Sigmoid colon (tissue), 7 donors: Measurements from ENCODE around the gene MYO15A. TPM values are rescaled to one million over a fixed set of nuclear protein-coding genes. Genes with fewer than 3 reads are reported as not detected.

Experiments used
- DNase-seq: peaks from one replicate; pipeline ENCODE4 v3.0.0-alpha.2; 2019
- H3K27ac ChIP-seq, 4 donors: fragments of 200-600 bp; sonication (generic); one replicate each; pipeline ENCODE4 v1.5.1; 2016 to 2019; ENCODE audit warnings: mild to moderate bottlenecking in 1 of 4
- H3K27me3 ChIP-seq, 3 donors: fragments of 200-600 bp; sonication (generic); one replicate each; pipeline ENCODE4 v1.5.1; 2019; ENCODE audit warnings: mild to moderate bottlenecking in 1 of 3
- H3K36me3 ChIP-seq, 4 donors: fragments of 200-600 bp; sonication (generic); one replicate each; pipeline ENCODE4 v1.5.1; 2016 to 2019
- H3K4me1 ChIP-seq, 4 donors: fragments of 200-600 bp; sonication (generic); one replicate each; pipeline ENCODE4 v1.5.1; 2017 to 2019
- H3K4me3 ChIP-seq, 4 donors: fragments of 200-600 bp; sonication (generic); one replicate each; pipeline ENCODE4 v1.5.1; 2017 to 2019; ENCODE audit warnings: mild to moderate bottlenecking in 2 of 4, moderate library complexity in 1 of 4
- H3K9me3 ChIP-seq, 4 donors: fragments of 200-600 bp in 3 of 4; sonication (generic) in 3 of 4; one replicate each; pipeline versions ENCODE4 v1.5.1 to v1.6.1; 2013 to 2019
- EP300 ChIP-seq, 4 donors: sonication (generic); formaldehyde crosslinking; IDR thresholded peaks; one replicate each; pipeline ENCODE4 v1.6.1; 2017; ENCODE audit warnings: antibody characterized with exemption in 4 of 4
- POLR2A ChIP-seq, 2 donors: fragments of 450-650 bp; IDR thresholded peaks; one replicate each; pipeline ENCODE4 v1.6.1; 2016; ENCODE audit warnings: antibody characterized with exemption in 2 of 2, mild to moderate bottlenecking in 2 of 2, moderate library complexity in 2 of 2
- POLR2AphosphoS5 ChIP-seq, 4 donors: sonication (generic); formaldehyde crosslinking; IDR thresholded peaks; one replicate each; pipeline ENCODE4 v1.6.1; 2017; ENCODE audit warnings: antibody characterized with exemption in 4 of 4
- WGBS, 2 donors: extraction: QIAGEN DNeasy Blood & Tissue Kit; methylation state at CpG; one replicate each; pipeline ENCODE4 v1.1.7; 2013; 5-methylcytosine and 5-hydroxymethylcytosine counted together
- intact Hi-C: fragments of 100-400 bp; cut with DNase I; formaldehyde crosslinking; loops from one replicate; pipeline ENCODE4 v1.15.1; 2023
- polyA plus RNA-seq, 3 donors: library from polyadenylated mRNA; stranded (reverse); fragments of 200-250 nt; gene quantifications; one replicate each; pipeline ENCODE4 v1.2.3, GENCODE V29; 2013
- total RNA-seq, 4 donors: library from RNA; depleted of rRNA; stranded (reverse); fragments of >200 nt; gene quantifications; one replicate each; pipeline ENCODE4 v1.1.0, GENCODE V29; 2016
- TF ChIP-seq, protein P1 (sequence below), 4 experiments: fragments of 450-650 bp in 3 of 4; fragments of 200-600 bp in 1 of 4; IDR thresholded peaks; one replicate each; pipeline ENCODE4 v1.5.1; 2016 to 2019; ENCODE audit warnings: antibody characterized with exemption in 4 of 4, mild to moderate bottlenecking in 3 of 4, moderate library complexity in 2 of 4
- donor health status: healthy with polysubstance abuse.
- donor health status: Bipolar disorder and iron deficiency.
- donor health status: healthy.

Gene MYO15A
- total and polyA plus RNA-seq, 7 donors = 0.60 to 3.6 (median 0.72) TPM; not detected in 1

- peak overlapping the region; percentile 23 to 53 (median 46) for H3K4me3 ChIP-seq
- H3K36me3 ChIP-seq = no peaks in the 10 kb centered on the region
- DNase-seq = peak; percentile 96
- no peaks in the 10 kb centered on the region for H3K27me3 ChIP-seq
- H3K27ac ChIP-seq = peak overlapping the region; percentile 38 to 67 (median 55)
- no peaks in the 10 kb centered on the region for H3K9me3 ChIP-seq
- H3K4me1 ChIP-seq = peaks cover 0 to 20% (median 11%) of the 10 kb centered on the region in 4 donors
- WGBS, 2 donors = 2 to 6% methylated on average over 26 of the region's 26 CpGs
- intact Hi-C loops = no loop called here
- TF ChIP-seq EP300 (IDR thresholded peaks at IDR 0.05) (no peak), POLR2AphosphoS5 (IDR thresholded peaks at IDR 0.05) (peak in 1 of 4 donors; percentile 31), POLR2A (IDR thresholded peaks at IDR 0.05) (no peak)
Measured at GRCh38 chr17:18158022-18158600, 49.6 kb downstream of the MYO15A start.

DNA sequence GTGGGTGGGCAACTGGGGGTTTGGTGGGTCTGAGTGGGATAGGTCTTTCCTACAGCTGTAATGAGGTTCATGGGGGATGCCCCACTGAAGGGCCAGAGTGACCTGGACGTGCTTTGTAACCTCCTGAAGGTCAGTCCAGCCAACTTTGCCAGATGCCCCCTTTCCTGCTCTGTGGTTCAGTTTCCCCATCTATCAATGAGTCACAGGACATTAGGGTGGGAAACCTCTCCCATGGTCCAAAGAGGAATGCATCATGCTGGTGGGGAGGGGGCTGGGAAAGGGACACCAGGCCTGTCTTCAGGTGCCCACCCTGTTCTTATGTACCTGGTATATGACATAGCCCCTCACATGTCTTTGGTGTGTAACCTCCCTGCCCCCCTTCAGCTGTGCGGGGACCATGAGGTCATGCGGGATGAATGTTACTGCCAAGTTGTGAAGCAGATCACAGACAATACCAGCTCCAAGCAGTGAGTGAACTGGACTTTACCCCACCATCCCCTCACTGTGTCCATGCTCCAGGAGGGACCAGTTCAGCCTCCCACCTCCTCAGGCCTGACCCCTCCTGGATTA, 51.1 kb downstream of the MYO15A start:
- no peaks in the 10 kb centered on the region for H3K27me3 ChIP-seq
- DNase-seq = no peak
- intact Hi-C loops = no loop called here
- peaks cover 0 to 17% (median 8%) of the 10 kb centered on the region in 4 donors for H3K4me1 ChIP-seq
- no peak overlapping the region for H3K4me3 ChIP-seq
- TF ChIP-seq POLR2A (IDR thresholded peaks at IDR 0.05) = no peak
- TF ChIP-seq POLR2AphosphoS5 (IDR thresholded peaks at IDR 0.05) = no peak
- TF ChIP-seq, protein P1, sequence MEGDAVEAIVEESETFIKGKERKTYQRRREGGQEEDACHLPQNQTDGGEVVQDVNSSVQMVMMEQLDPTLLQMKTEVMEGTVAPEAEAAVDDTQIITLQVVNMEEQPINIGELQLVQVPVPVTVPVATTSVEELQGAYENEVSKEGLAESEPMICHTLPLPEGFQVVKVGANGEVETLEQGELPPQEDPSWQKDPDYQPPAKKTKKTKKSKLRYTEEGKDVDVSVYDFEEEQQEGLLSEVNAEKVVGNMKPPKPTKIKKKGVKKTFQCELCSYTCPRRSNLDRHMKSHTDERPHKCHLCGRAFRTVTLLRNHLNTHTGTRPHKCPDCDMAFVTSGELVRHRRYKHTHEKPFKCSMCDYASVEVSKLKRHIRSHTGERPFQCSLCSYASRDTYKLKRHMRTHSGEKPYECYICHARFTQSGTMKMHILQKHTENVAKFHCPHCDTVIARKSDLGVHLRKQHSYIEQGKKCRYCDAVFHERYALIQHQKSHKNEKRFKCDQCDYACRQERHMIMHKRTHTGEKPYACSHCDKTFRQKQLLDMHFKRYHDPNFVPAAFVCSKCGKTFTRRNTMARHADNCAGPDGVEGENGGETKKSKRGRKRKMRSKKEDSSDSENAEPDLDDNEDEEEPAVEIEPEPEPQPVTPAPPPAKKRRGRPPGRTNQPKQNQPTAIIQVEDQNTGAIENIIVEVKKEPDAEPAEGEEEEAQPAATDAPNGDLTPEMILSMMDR (IDR thresholded peaks at IDR 0.05) = no peak
- no peak for TF ChIP-seq EP300 (IDR thresholded peaks at IDR 0.05)
- WGBS, 2 donors = 82% methylated on average over 3 of the region's 3 CpGs
- H3K9me3 ChIP-seq = no peaks in the 10 kb centered on the region
- no peak overlapping the region for H3K27ac ChIP-seq
- no peaks in the 10 kb centered on the region for H3K36me3 ChIP-seq

GRCh38 chr17:18160128-18160856, 51.7 kb downstream of the MYO15A start:
- no peaks in the 10 kb centered on the region for H3K36me3 ChIP-seq
- H3K27me3 ChIP-seq = no peaks in the 10 kb centered on the region
- H3K4me3 ChIP-seq = no peak overlapping the region
- H3K9me3 ChIP-seq = no peaks in the 10 kb centered on the region
- peaks cover 0 to 17% (median 8%) of the 10 kb centered on the region in 4 donors for H3K4me1 ChIP-seq
- intact Hi-C loops = no loop called here
- H3K27ac ChIP-seq = no peak overlapping the region
- DNase-seq = no peak
- TF ChIP-seq EP300 (IDR thresholded peaks at IDR 0.05) (no peak), POLR2AphosphoS5 (IDR thresholded peaks at IDR 0.05) (no peak), POLR2A (IDR thresholded peaks at IDR 0.05) (no peak)
- TF ChIP-seq, protein P1 (IDR thresholded peaks at IDR 0.05) = no peak
- 90 to 91% methylated on average over 5 of the region's 5 CpGs for WGBS, 2 donors

- Histone ChIP-seq H3K27me3 (no peaks in the 10 kb centered on the region), H3K27ac (no peak overlapping the region), H3K4me3 (no peak overlapping the region), H3K4me1 (peaks cover 0 to 17% (median 8%) of the 10 kb centered on the region in 4 donors), H3K9me3 (no peaks in the 10 kb centered on the region), H3K36me3 (no peaks in the 10 kb centered on the region)
- DNase-seq = no peak
- WGBS, 2 donors = 77 to 79% methylated on average over 12 of the region's 12 CpGs
- TF ChIP-seq POLR2A (IDR thresholded peaks at IDR 0.05) = no peak
- TF ChIP-seq EP300 (IDR thresholded peaks at IDR 0.05) = no peak
- no peak for TF ChIP-seq POLR2AphosphoS5 (IDR thresholded peaks at IDR 0.05)
- TF ChIP-seq, protein P1 (IDR thresholded peaks at IDR 0.05) = no peak
- intact Hi-C loops = no loop called here
Measured at GRCh38 chr17:18161207-18162145, 52.9 kb downstream of the MYO15A start.
